Gastrocnemius medialis (tissue), 4 donors: ENCODE measurements around the gene GALNT14. TPM values are rescaled to one million over a fixed set of nuclear protein-coding genes. Genes with fewer than 3 reads are reported as not detected.
"Not testable (repeated sequence)": the region's sequence is repeated elsewhere in the genome, so short reads cannot be mapped to it uniquely, and the experiment has no call there.

Source experiments
- ATAC-seq, 2 donors: fragments of 150-250 bp; one replicate each; pipeline ENCODE4 v1.9.1; 2016
- DNase-seq, 2 donors: peaks; one replicate each; pipeline ENCODE4 v3.0.0-alpha.2; 2019
- H3K27ac ChIP-seq, 4 donors: fragments of 200-600 bp; sonication (generic); 1 replicate in 1 of 4; 2 replicates in 3 of 4; pipeline ENCODE4 v1.5.1; 2016 to 2018; ENCODE audit warnings: mild to moderate bottlenecking in 2 of 4, moderate library complexity in 1 of 4
- H3K27me3 ChIP-seq, 3 donors: fragments of 200-600 bp; sonication (generic) in 2 of 3; 1 replicate in 1 of 3; 2 replicates in 2 of 3; pipeline versions ENCODE4 v1.5.1 to v1.6.0; 2016 to 2019; ENCODE audit warnings: mild to moderate bottlenecking in 1 of 3, moderate library complexity in 1 of 3
- H3K36me3 ChIP-seq, 2 donors: fragments of 200-600 bp; sonication (generic) in 1 of 2; one replicate each; pipeline ENCODE4 v1.5.1; 2017 to 2018
- H3K4me1 ChIP-seq, 2 donors: fragments of 200-600 bp; sonication (generic) in 1 of 2; one replicate each; pipeline ENCODE4 v1.5.1; 2016 to 2017; ENCODE audit warnings: mild to moderate bottlenecking in 2 of 2
- H3K4me3 ChIP-seq, 4 donors: fragments of 200-600 bp; sonication (generic) in 3 of 4; 1 replicate in 1 of 4; 2 replicates in 3 of 4; pipeline ENCODE4 v1.5.1; 2016 to 2019; ENCODE audit warnings: mild to moderate bottlenecking in 2 of 4
- H3K9me3 ChIP-seq, 3 donors: fragments of 200-600 bp; sonication (generic) in 2 of 3; 1 replicate in 1 of 3; 2 replicates in 2 of 3; pipeline ENCODE4 v1.5.1; 2016 to 2019
- CTCF ChIP-seq, 5 experiments: fragments of 450-650 bp in 3 of 5; fragments of 200-600 bp in 2 of 5; sonication (generic) in 2 of 5; IDR thresholded peaks in 4 of 5; conservative IDR thresholded peaks in 1 of 5; 1 replicate in 4 of 5; 2 replicates in 1 of 5; pipeline ENCODE4 v1.5.1; 2016 to 2019; ENCODE audit warnings: antibody characterized with exemption in 5 of 5, mild to moderate bottlenecking in 3 of 5, moderate library complexity in 3 of 5
- POLR2A ChIP-seq, 2 donors: fragments of 450-650 bp; IDR thresholded peaks; one replicate each; pipeline ENCODE4 v1.6.1; 2017; ENCODE audit warnings: antibody characterized with exemption in 2 of 2, mild to moderate bottlenecking in 2 of 2, moderate library complexity in 2 of 2
- in situ Hi-C, 4 donors: fragments of 200-750 bp; cut with MboI; loops; one replicate each; pipeline versions ENCODE4 v1.15.0 to v1.8.0; 2017; ENCODE audit warnings: low sequenced_read_pairs in 4 of 4
- intact Hi-C: fragments of 100-400 bp; cut with DNase I; formaldehyde crosslinking; loops from one replicate; pipeline ENCODE4 v1.15.1; 2023; ENCODE audit warnings: low total_unique reads
- total RNA-seq, 4 donors: library from RNA; depleted of rRNA; stranded (reverse); fragments of >200 nt; gene quantifications; one replicate each; pipeline versions ENCODE4 v1.1.0 to v1.2.3, GENCODE V29; 2016

The GALNT14 gene
- total RNA-seq = under 1 TPM in 1 of 4 donors, not detected in 3; 0.16 TPM

- peaks cover 22 to 45% (median 30%) of the 10 kb centered on the region in 3 donors for H3K27me3 ChIP-seq
Observed at GRCh38 chr2:31138037-31138962, at the start of gene GALNT14. Gene GALNT14, minus strand, starts transcription at chr2:31138440. Its CDS starts 354 bp downstream, at chr2:31138086.

GRCh38 chr2:31187166-31187565 lies 48.9 kb upstream of the GALNT14 start:
- H3K9me3 ChIP-seq = no peaks in the 10 kb centered on the region
- no peaks in the 10 kb centered on the region for H3K27me3 ChIP-seq
- H3K4me3 ChIP-seq = no peak overlapping the region
- TF ChIP-seq CTCF (IDR thresholded peaks at IDR 0.05 in 4 of 5, conservative IDR thresholded peaks at IDR 0.05 in 1 of 5) = no peak
- TF ChIP-seq POLR2A (IDR thresholded peaks at IDR 0.05) = no peak
- ATAC-seq (no peak), DNase-seq (no peak)
- no peaks in the 10 kb centered on the region for H3K4me1 ChIP-seq
- intact Hi-C loops = no loop called here
- H3K27ac ChIP-seq = no peak overlapping the region
- in situ Hi-C loops = no loop called here
- H3K36me3 ChIP-seq = no peaks in the 10 kb centered on the region

More at GRCh38 chr2:31138037-31138962, at the start of gene GALNT14:
- DNase-seq = peak in 1 of 2 donors; percentile 12
- Histone ChIP-seq H3K27ac (no peak within 1 kb of the TSS), H3K4me3 (peak within 1 kb of the TSS; percentile 53 to 67 (median 58)), H3K9me3 (no peaks in the 10 kb centered on the region), H3K4me1 (peaks cover 8 to 10% of the 10 kb centered on the region in 2 donors), H3K36me3 (no peaks in the 10 kb centered on the region)
- intact Hi-C loops (loop anchor here (10.0 kb wide), 1 partner anchor 197 kb away; no protein-coding TSS in a partner anchor), in situ Hi-C loops (no loop called here)
- peak; percentile 39 to 55 for ATAC-seq
- TF ChIP-seq CTCF (IDR thresholded peaks at IDR 0.05 in 4 of 5, conservative IDR thresholded peaks at IDR 0.05 in 1 of 5) (peak in 3 of 5 experiments; percentile 9 to 47 (median 25)), POLR2A (IDR thresholded peaks at IDR 0.05) (no peak)

- in situ Hi-C loops, H3K27ac ChIP-seq: not testable (repeated sequence)
Observed at GRCh38 chr2:31183973-31184372, 45.7 kb upstream of the GALNT14 start.

GRCh38 chr2:31176742-31177141 lies 38.5 kb upstream of the GALNT14 start:
- intact Hi-C loops = no loop called here
- DNase-seq = no peak

More at GRCh38 chr2:31183973-31184372, 45.7 kb upstream of the GALNT14 start:
- DNase-seq, H3K9me3 ChIP-seq, H3K27me3 ChIP-seq, ATAC-seq, intact Hi-C loops, H3K36me3 ChIP-seq, H3K4me3 ChIP-seq, H3K4me1 ChIP-seq: not testable (repeated sequence)

More at GRCh38 chr2:31176742-31177141, 38.5 kb upstream of the GALNT14 start:
- no peaks in the 10 kb centered on the region for H3K27me3 ChIP-seq
- no peaks in the 10 kb centered on the region for H3K36me3 ChIP-seq
- H3K4me3 ChIP-seq = no peak overlapping the region
- TF ChIP-seq POLR2A (IDR thresholded peaks at IDR 0.05) (no peak), CTCF (IDR thresholded peaks at IDR 0.05 in 4 of 5, conservative IDR thresholded peaks at IDR 0.05 in 1 of 5) (no peak)
- in situ Hi-C loops = loop anchor here in 2 of 4 donors (10.0 kb wide), 1 partner anchor 462 kb away; no protein-coding TSS in a partner anchor
- no peak overlapping the region for H3K27ac ChIP-seq
- H3K4me1 ChIP-seq = no peaks in the 10 kb centered on the region
- H3K9me3 ChIP-seq = no peaks in the 10 kb centered on the region
- no peak for ATAC-seq
